Gastrocnemius medialis (tissue), 4 donors: ENCODE data around the gene CACNA1A. TPM values are rescaled to one million over a fixed set of nuclear protein-coding genes. Genes with fewer than 3 reads are reported as not detected.

Experiments
- ATAC-seq, 2 donors: fragments of 150-250 bp; one replicate each; pipeline ENCODE4 v1.9.1; 2016
- DNase-seq, 2 donors: peaks; one replicate each; pipeline ENCODE4 v3.0.0-alpha.2; 2019
- H3K27ac ChIP-seq, 4 donors: fragments of 200-600 bp; sonication (generic); 1 replicate in 1 of 4; 2 replicates in 3 of 4; pipeline ENCODE4 v1.5.1; 2016 to 2018; ENCODE audit warnings: mild to moderate bottlenecking in 2 of 4, moderate library complexity in 1 of 4
- H3K27me3 ChIP-seq, 3 donors: fragments of 200-600 bp; sonication (generic) in 2 of 3; 1 replicate in 1 of 3; 2 replicates in 2 of 3; pipeline versions ENCODE4 v1.5.1 to v1.6.0; 2016 to 2019; ENCODE audit warnings: mild to moderate bottlenecking in 1 of 3, moderate library complexity in 1 of 3
- H3K36me3 ChIP-seq, 2 donors: fragments of 200-600 bp; sonication (generic) in 1 of 2; one replicate each; pipeline ENCODE4 v1.5.1; 2017 to 2018
- H3K4me1 ChIP-seq, 2 donors: fragments of 200-600 bp; sonication (generic) in 1 of 2; one replicate each; pipeline ENCODE4 v1.5.1; 2016 to 2017; ENCODE audit warnings: mild to moderate bottlenecking in 2 of 2
- H3K4me3 ChIP-seq, 4 donors: fragments of 200-600 bp; sonication (generic) in 3 of 4; 1 replicate in 1 of 4; 2 replicates in 3 of 4; pipeline ENCODE4 v1.5.1; 2016 to 2019; ENCODE audit warnings: mild to moderate bottlenecking in 2 of 4
- H3K9me3 ChIP-seq, 3 donors: fragments of 200-600 bp; sonication (generic) in 2 of 3; 1 replicate in 1 of 3; 2 replicates in 2 of 3; pipeline ENCODE4 v1.5.1; 2016 to 2019
- CTCF ChIP-seq, 5 experiments: fragments of 450-650 bp in 3 of 5; fragments of 200-600 bp in 2 of 5; sonication (generic) in 2 of 5; IDR thresholded peaks in 4 of 5; conservative IDR thresholded peaks in 1 of 5; 1 replicate in 4 of 5; 2 replicates in 1 of 5; pipeline ENCODE4 v1.5.1; 2016 to 2019; ENCODE audit warnings: antibody characterized with exemption in 5 of 5, mild to moderate bottlenecking in 3 of 5, moderate library complexity in 3 of 5
- POLR2A ChIP-seq, 2 donors: fragments of 450-650 bp; IDR thresholded peaks; one replicate each; pipeline ENCODE4 v1.6.1; 2017; ENCODE audit warnings: antibody characterized with exemption in 2 of 2, mild to moderate bottlenecking in 2 of 2, moderate library complexity in 2 of 2
- in situ Hi-C, 4 donors: fragments of 200-750 bp; cut with MboI; loops; one replicate each; pipeline versions ENCODE4 v1.15.0 to v1.8.0; 2017; ENCODE audit warnings: low sequenced_read_pairs in 4 of 4
- intact Hi-C: fragments of 100-400 bp; cut with DNase I; formaldehyde crosslinking; loops from one replicate; pipeline ENCODE4 v1.15.1; 2023; ENCODE audit warnings: low total_unique reads
- total RNA-seq, 4 donors: library from RNA; depleted of rRNA; stranded (reverse); fragments of >200 nt; gene quantifications; one replicate each; pipeline versions ENCODE4 v1.1.0 to v1.2.3, GENCODE V29; 2016

CACNA1A gene
- total RNA-seq, 4 donors from 2014 or later, result 0.15 to 0.51 (median 0.33) TPM; not detected in 1

GRCh38 chr19:13460045-13460444, 46.2 kb downstream of the CACNA1A start:
- Histone ChIP-seq H3K27ac (no peak overlapping the region), H3K4me3 (no peak overlapping the region), H3K4me1 (no peaks in the 10 kb centered on the region), H3K9me3 (no peaks in the 10 kb centered on the region), H3K36me3 (no peaks in the 10 kb centered on the region), H3K27me3 (no peaks in the 10 kb centered on the region)
- ATAC-seq, result no peak
- in situ Hi-C loops, result no loop called here
- intact Hi-C loops, result no loop called here
- DNase-seq, result no peak
- no peak for TF ChIP-seq POLR2A (IDR thresholded peaks at IDR 0.05)
- no peak for TF ChIP-seq CTCF (IDR thresholded peaks at IDR 0.05 in 4 of 5, conservative IDR thresholded peaks at IDR 0.05 in 1 of 5)

GRCh38 chr19:13459351-13459750, 46.9 kb downstream of the CACNA1A start:
- TF ChIP-seq CTCF (IDR thresholded peaks at IDR 0.05 in 4 of 5, conservative IDR thresholded peaks at IDR 0.05 in 1 of 5) (no peak), POLR2A (IDR thresholded peaks at IDR 0.05) (no peak)
- DNase-seq, result no peak
- intact Hi-C loops (no loop called here), in situ Hi-C loops (no loop called here)
- H3K27ac ChIP-seq, result no peak overlapping the region
- no peaks in the 10 kb centered on the region for H3K9me3 ChIP-seq
- H3K36me3 ChIP-seq, result no peaks in the 10 kb centered on the region
- H3K27me3 ChIP-seq, result no peaks in the 10 kb centered on the region
- no peak for ATAC-seq
- H3K4me1 ChIP-seq, result no peaks in the 10 kb centered on the region
- H3K4me3 ChIP-seq, result no peak overlapping the region

- ATAC-seq, result no peak
- in situ Hi-C loops (no loop called here), intact Hi-C loops (no loop called here)
- TF ChIP-seq CTCF (IDR thresholded peaks at IDR 0.05 in 4 of 5, conservative IDR thresholded peaks at IDR 0.05 in 1 of 5) (no peak), POLR2A (IDR thresholded peaks at IDR 0.05) (no peak)
- H3K4me1 ChIP-seq, result no peaks in the 10 kb centered on the region
- H3K4me3 ChIP-seq, result no peak overlapping the region
- H3K27ac ChIP-seq, result no peak overlapping the region
- H3K36me3 ChIP-seq, result no peaks in the 10 kb centered on the region
- H3K9me3 ChIP-seq, result peaks cover 0 to 17% (median 0%) of the 10 kb centered on the region in 3 donors
- DNase-seq, result no peak
- H3K27me3 ChIP-seq, result no peaks in the 10 kb centered on the region
Measured at GRCh38 chr19:13451434-13451995, 54.8 kb downstream of the CACNA1A start.

- in situ Hi-C loops, result no loop called here
- Histone ChIP-seq H3K4me1 (no peaks in the 10 kb centered on the region), H3K27me3 (no peaks in the 10 kb centered on the region), H3K9me3 (peaks cover 0 to 17% (median 0%) of the 10 kb centered on the region in 3 donors), H3K4me3 (no peak overlapping the region), H3K27ac (no peak overlapping the region), H3K36me3 (no peaks in the 10 kb centered on the region)
- ATAC-seq (no peak), DNase-seq (no peak)
- intact Hi-C loops, result no loop called here
- TF ChIP-seq CTCF (IDR thresholded peaks at IDR 0.05 in 4 of 5, conservative IDR thresholded peaks at IDR 0.05 in 1 of 5) (no peak), POLR2A (IDR thresholded peaks at IDR 0.05) (no peak)
Measured at GRCh38 chr19:13447978-13448377, 58.3 kb downstream of the CACNA1A start.
